Natural killer cell treated with Interleukin-12 subunit alpha and Interleukin-12 subunit beta and Interleukin-15 and Interleukin-18, amount 100 ng/mL, for 72 hours (primary cell): Measurements from ENCODE around the gene GMEB2. TPM values are rescaled to one million over a fixed set of nuclear protein-coding genes. Genes with fewer than 3 reads are reported as not detected.
"Not testable (repeated sequence)": the region's sequence is repeated elsewhere in the genome, so short reads cannot be mapped to it uniquely, and the experiment has no call there.

Experiments used
- ATAC-seq, 2 donors: fragments of 150-1000 bp; cut with Tn5 transposase in 1 of 2; sonication (Bioruptor Pico), chemical (Tn5 transposase) in 1 of 2; 2 replicates each; pipeline ENCODE4 v1.10.0; 2021
- DNase-seq: peaks from one replicate; pipeline ENCODE4 v3.0.0; 2022; ENCODE audit warnings: low spot score
- H3K27ac Mint-ChIP-seq, 2 donors: 1 replicate in 1 of 2; 2 replicates in 1 of 2; pipeline ENCODE4 v1.8.0; 2022; ENCODE audit warnings: mixed read lengths in 2 of 2, mild to moderate bottlenecking in 1 of 2, moderate library complexity in 1 of 2
- H3K27me3 Mint-ChIP-seq, 2 donors: 1 replicate in 1 of 2; 2 replicates in 1 of 2; pipeline ENCODE4 v1.8.0; 2022; ENCODE audit warnings: mixed read lengths in 2 of 2
- H3K36me3 Mint-ChIP-seq: one replicate; pipeline ENCODE4 v1.8.0; 2022; ENCODE audit warnings: mixed read lengths
- H3K4me1 Mint-ChIP-seq, 2 donors: 1 replicate in 1 of 2; 2 replicates in 1 of 2; pipeline ENCODE4 v1.8.0; 2022; ENCODE audit warnings: low read depth in 2 of 2, mixed read lengths in 2 of 2, mild to moderate bottlenecking in 1 of 2
- H3K4me3 Mint-ChIP-seq: one replicate; pipeline ENCODE4 v1.8.0; 2022; ENCODE audit warnings: mixed read lengths
- H3K9me3 Mint-ChIP-seq: 2 replicates; pipeline ENCODE4 v1.8.0; 2022; ENCODE audit warnings: mixed read lengths
- total RNA-seq, 2 donors: library from RNA; stranded (reverse); gene quantifications; one replicate each; pipeline ENCODE4 v1.2.3, GENCODE V29; 2022

GMEB2 gene
- total RNA-seq, 2 donors from 2014 or later, result 14.7 to 15.5 TPM

GRCh38 chr20:63622096-63622495 lies 4.8 kb downstream of the GMEB2 start:
- DNase-seq (no peak), ATAC-seq (no peak)
- Mint-ChIP-seq H3K4me3 (no peak overlapping the region), H3K27ac (peak overlapping the region in 1 of 2 donors; percentile 53), H3K9me3 (no peaks in the 10 kb centered on the region), H3K36me3 (no peaks in the 10 kb centered on the region), H3K4me1 (peaks cover 10 to 18% of the 10 kb centered on the region in 2 donors), H3K27me3 (no peaks in the 10 kb centered on the region)

GRCh38 chr20:63620991-63621390 lies 5.9 kb downstream of the GMEB2 start:
- peaks cover 10 to 18% of the 10 kb centered on the region in 2 donors for H3K4me1 Mint-ChIP-seq
- peak; percentile 26 for DNase-seq
- H3K9me3 Mint-ChIP-seq, result no peaks in the 10 kb centered on the region
- no peak for ATAC-seq
- no peak overlapping the region for H3K4me3 Mint-ChIP-seq
- H3K27me3 Mint-ChIP-seq, result no peaks in the 10 kb centered on the region
- H3K27ac Mint-ChIP-seq, result no peak overlapping the region
- H3K36me3 Mint-ChIP-seq, result no peaks in the 10 kb centered on the region

DNA sequence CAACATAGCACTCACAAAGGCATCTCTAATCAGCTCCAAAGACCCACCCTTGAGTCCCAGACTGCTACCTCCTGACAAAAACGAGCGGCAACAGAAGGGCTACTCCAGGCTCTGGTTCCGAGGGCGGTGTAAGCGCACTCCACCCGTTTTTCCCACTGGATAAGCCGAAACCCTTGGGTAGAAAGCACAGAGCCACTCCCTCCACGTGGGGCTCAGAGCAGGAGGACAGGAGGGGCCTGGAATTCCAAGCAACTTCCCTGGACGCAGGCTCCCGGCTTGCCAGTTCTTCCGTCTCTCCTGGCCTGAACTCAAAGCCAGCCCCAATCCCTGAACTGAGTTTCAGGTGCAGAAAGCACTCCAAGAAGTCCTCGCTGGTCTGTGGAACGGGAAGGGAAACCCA lies 7.4 kb downstream of the GMEB2 start:
- DNase-seq (no peak), ATAC-seq (no peak)
- Mint-ChIP-seq H3K4me1 (peaks cover 11 to 16% of the 10 kb centered on the region in 2 donors), H3K9me3 (no peaks in the 10 kb centered on the region), H3K27me3 (no peaks in the 10 kb centered on the region), H3K27ac (no peak overlapping the region), H3K36me3 (peaks cover 6% of the 10 kb centered on the region), H3K4me3 (no peak overlapping the region)

DNA sequence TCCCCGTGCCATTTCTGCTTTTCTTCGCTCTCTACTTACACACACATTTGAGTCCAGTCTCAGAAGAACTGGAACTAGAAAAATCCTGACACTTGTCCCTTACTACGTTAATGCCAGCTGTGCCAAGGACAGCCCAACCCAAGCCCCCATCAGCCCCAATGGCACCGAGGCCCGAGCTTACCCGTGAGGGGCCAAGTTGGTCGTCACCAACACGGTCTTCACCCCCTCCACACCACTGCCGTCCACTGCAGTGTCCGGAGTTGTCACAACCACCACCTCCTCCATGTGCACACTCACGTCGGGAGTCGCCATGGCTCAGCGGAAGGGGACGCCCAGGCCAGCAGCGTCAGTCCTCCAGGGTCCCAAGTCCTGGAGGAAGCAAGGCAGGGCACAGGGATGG lies 7.8 kb downstream of the GMEB2 start:
- peak; percentile 56 for DNase-seq
- no peak for ATAC-seq
- H3K4me1 Mint-ChIP-seq, result peaks cover 11 to 14% of the 10 kb centered on the region in 2 donors
- no peaks in the 10 kb centered on the region for H3K9me3 Mint-ChIP-seq
- H3K27me3 Mint-ChIP-seq, result no peaks in the 10 kb centered on the region
- H3K36me3 Mint-ChIP-seq, result peaks cover 6% of the 10 kb centered on the region
- H3K27ac Mint-ChIP-seq, result no peak overlapping the region
- no peak overlapping the region for H3K4me3 Mint-ChIP-seq

DNA sequence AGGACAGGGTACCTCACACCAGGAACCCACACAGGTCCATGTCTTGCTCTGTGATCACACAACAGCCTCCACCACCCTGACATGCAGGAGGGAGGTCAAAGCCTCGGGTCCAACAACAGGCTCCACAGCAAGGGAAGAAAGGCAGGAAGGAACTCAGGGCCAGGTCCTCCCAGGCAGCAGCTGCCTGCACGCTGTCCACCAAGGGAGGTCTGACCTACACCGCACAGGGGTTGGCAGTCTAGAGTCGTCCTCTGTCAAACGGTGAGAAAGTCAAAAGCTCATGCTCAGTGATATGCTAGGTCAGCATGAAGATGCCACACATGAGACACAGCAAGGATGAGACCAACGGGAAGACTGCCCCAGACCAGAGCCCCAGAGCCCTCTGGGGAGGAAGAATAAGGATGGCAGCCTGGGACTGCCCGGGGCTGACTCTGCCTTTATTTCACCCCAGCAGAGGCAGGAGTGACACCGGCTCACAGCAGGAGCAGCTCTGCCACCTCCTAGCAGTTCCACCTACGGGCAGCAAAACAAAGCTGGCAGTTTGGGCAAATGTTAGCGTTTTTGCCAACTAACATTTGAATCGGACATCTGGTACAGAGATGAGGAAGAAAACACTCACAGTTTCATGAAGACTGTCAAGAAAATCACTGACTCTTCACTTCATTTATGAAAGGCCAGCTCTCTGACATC lies 8.5 kb downstream of the GMEB2 start:
- Mint-ChIP-seq H3K36me3 (peaks cover 12% of the 10 kb centered on the region), H3K4me1 (peaks cover 11 to 14% of the 10 kb centered on the region in 2 donors), H3K4me3 (no peak overlapping the region), H3K27me3 (no peaks in the 10 kb centered on the region), H3K27ac (no peak overlapping the region), H3K9me3 (no peaks in the 10 kb centered on the region)
- ATAC-seq, result no peak
- DNase-seq, result peak; percentile 53

- Mint-ChIP-seq H3K27me3 (no peaks in the 10 kb centered on the region), H3K4me3 (no peak overlapping the region), H3K27ac (no peak overlapping the region), H3K36me3 (peaks cover 12% of the 10 kb centered on the region), H3K4me1 (peaks cover 11 to 16% of the 10 kb centered on the region in 2 donors), H3K9me3 (no peaks in the 10 kb centered on the region)
- no peak for DNase-seq
- no peak for ATAC-seq
Observed at GRCh38 chr20:63617876-63618265, 9.0 kb downstream of the GMEB2 start.

- Mint-ChIP-seq H3K4me3 (no peak overlapping the region), H3K27ac (no peak overlapping the region), H3K9me3 (no peaks in the 10 kb centered on the region), H3K36me3 (peaks cover 12% of the 10 kb centered on the region), H3K4me1 (peaks cover 11 to 12% of the 10 kb centered on the region in 2 donors), H3K27me3 (no peaks in the 10 kb centered on the region)
- DNase-seq, result no peak
- ATAC-seq, result no peak
Observed at GRCh38 chr20:63617092-63617875, 9.6 kb downstream of the GMEB2 start.

- not testable (repeated sequence) for ATAC-seq, H3K4me3 Mint-ChIP-seq, H3K4me1 Mint-ChIP-seq, H3K9me3 Mint-ChIP-seq, H3K27me3 Mint-ChIP-seq, H3K27ac Mint-ChIP-seq
- peaks cover 12% of the 10 kb centered on the region for H3K36me3 Mint-ChIP-seq
- peak; percentile 56 for DNase-seq
Observed at GRCh38 chr20:63613863-63614594, 12.9 kb downstream of the GMEB2 start.

GRCh38 chr20:63612276-63612931 lies 14.5 kb downstream of the GMEB2 start:
- no peaks in the 10 kb centered on the region for H3K9me3 Mint-ChIP-seq
- no peaks in the 10 kb centered on the region for H3K27me3 Mint-ChIP-seq
- no peak for ATAC-seq
- peaks cover 12% of the 10 kb centered on the region for H3K36me3 Mint-ChIP-seq
- peak; percentile 29 for DNase-seq
- H3K4me3 Mint-ChIP-seq, result no peak overlapping the region
- H3K27ac Mint-ChIP-seq, result no peak overlapping the region
- peaks cover 4 to 5% of the 10 kb centered on the region in 2 donors for H3K4me1 Mint-ChIP-seq

DNA sequence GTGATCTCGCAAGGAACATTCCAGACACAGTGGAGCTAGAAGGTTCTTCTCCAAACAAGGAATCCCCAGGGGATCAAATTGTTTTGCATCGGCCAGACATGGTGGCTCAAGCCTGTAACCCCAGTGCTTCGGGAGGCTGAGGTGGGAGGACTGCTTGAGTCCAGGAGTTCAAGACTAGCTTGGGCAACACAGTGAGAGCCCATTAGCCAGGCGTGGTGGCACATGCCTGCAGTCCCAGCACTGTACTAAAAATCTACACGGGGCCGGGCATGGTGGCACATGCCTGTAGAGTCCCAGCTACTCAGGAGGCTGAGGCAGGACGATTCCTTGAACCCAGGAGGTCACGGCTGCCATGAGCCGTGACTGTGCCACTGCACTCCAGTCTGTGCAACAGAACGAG lies 15.3 kb downstream of the GMEB2 start:
- H3K4me1 Mint-ChIP-seq, result peaks cover 5% of the 10 kb centered on the region in 2 donors
- H3K9me3 Mint-ChIP-seq, result no peaks in the 10 kb centered on the region
- H3K36me3 Mint-ChIP-seq, result peaks cover 12% of the 10 kb centered on the region
- H3K4me3 Mint-ChIP-seq, result no peak overlapping the region
- no peak overlapping the region for H3K27ac Mint-ChIP-seq
- DNase-seq (no peak), ATAC-seq (no peak)
- H3K27me3 Mint-ChIP-seq, result no peaks in the 10 kb centered on the region

DNA sequence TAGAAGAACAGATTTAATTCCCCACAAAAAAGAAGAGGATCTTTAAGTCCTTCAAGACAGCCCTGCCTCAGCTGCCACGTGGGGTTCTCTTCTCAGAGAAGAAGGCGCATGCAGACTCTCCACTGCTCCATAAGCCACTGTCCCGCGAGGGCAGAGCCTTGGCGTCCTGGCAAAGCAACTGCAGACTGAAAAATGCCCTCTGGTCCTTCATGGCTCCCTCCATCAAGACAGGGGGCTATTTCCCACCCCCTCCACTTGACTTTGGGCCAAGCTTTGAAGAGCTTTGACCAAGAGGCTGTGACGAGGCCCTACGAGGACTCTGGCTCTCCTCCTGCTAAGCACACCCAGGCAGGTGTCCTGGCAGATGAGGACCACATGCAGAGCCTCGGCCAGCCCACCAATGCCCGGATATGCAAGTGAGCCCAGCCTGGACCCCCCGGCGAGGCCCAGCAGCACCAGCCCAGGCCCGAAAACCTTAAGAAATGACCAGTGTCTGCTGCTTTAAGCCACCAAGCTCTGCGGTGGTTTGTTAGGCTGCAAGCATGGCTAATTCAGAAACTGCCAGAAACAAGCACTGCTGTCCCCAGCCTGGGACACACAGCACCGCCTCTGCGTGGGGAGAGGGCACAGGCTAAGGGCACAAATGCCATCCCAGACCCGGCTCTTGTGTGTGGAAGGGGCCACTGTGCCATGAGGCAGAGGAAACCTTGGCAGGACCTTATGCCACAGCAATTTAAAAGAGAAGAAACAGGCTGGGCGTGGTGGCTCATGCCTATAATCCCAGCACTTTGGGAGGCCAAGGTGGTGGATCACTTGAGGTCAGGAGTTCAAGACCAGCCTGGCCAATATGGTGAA lies 16.1 kb downstream of the GMEB2 start:
- Mint-ChIP-seq H3K4me1 (peaks cover 5 to 7% of the 10 kb centered on the region in 2 donors), H3K27ac (no peak overlapping the region), H3K36me3 (peaks cover 12% of the 10 kb centered on the region)

DNA sequence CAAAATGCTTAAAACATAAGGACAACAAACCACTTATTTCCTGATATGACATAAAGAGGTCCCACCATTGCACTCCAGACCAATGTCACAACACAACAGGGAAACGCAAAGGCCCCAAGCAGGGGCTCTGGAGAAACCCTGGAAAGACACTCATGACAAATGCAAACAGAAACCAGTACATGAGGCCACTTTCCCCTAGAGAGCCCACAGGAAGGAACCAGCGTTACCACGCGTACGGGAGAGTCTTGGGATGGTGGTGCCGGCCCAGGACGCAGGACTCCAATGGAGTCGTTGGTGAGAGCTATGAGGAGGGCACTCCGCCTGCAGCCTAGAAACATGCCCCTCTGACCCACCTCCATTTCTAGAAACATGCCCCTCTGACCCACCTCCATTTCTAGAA lies 20.2 kb downstream of the GMEB2 start:
- H3K4me3 Mint-ChIP-seq, result no peak overlapping the region
- no peak overlapping the region for H3K27ac Mint-ChIP-seq
- H3K27me3 Mint-ChIP-seq, result no peaks in the 10 kb centered on the region
- H3K9me3 Mint-ChIP-seq, result no peaks in the 10 kb centered on the region
- DNase-seq, result no peak
- H3K36me3 Mint-ChIP-seq, result peaks cover 7% of the 10 kb centered on the region
- H3K4me1 Mint-ChIP-seq, result peaks cover 6 to 8% of the 10 kb centered on the region in 2 donors
- no peak for ATAC-seq

More for the DNA sequence above, 16.1 kb downstream of the GMEB2 start:
- Mint-ChIP-seq H3K4me3 (no peak overlapping the region), H3K9me3 (no peaks in the 10 kb centered on the region), H3K27me3 (no peaks in the 10 kb centered on the region)
- DNase-seq (no peak), ATAC-seq (no peak)

DNA sequence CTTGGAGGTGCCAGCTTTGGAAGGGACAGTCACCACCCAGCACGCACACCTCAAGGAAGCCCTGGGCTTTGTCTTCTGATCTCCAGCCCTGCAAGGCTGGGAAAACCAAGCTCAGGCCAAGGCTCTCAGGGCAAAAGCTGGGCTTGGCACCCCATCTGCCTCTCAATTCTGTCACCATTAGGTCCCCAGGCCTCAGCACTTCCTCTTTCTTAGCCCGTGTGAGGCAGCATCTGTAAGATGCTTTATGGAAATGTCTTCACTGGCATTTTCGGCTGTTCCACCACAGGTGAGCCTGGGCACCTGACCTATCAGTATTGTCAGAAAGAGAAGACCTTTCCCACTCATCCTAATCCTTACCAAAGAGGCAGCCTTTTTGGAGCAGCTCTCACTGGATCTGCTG lies 24.6 kb downstream of the GMEB2 start:
- Mint-ChIP-seq H3K4me3 (no peak overlapping the region), H3K4me1 (peaks cover 6 to 11% of the 10 kb centered on the region in 2 donors), H3K27ac (no peak overlapping the region), H3K36me3 (peaks cover 15% of the 10 kb centered on the region), H3K27me3 (no peaks in the 10 kb centered on the region), H3K9me3 (no peaks in the 10 kb centered on the region)
- DNase-seq (no peak), ATAC-seq (no peak)
